Natural killer cell (primary cell): ENCODE data around the gene RTBDN. TPM values are rescaled to one million over a fixed set of nuclear protein-coding genes. Genes with fewer than 3 reads are reported as not detected.

ENCODE experiments used
- ATAC-seq, 3 donors: fragments of 150-1000 bp in 2 of 3; fragments of 200-7000 bp in 1 of 3; cut with Tn5 transposase; 1 replicate in 1 of 3; 2 replicates in 2 of 3; pipeline ENCODE4 v1.10.0; 2021; ENCODE audit warnings: mild to moderate bottlenecking in 2 of 3, moderate library complexity in 2 of 3
- DNase-seq, 2 donors: peaks; one replicate each; pipeline versions ENCODE4 v3.0.0 to v3.0.0-alpha.2; 2013 to 2021; ENCODE audit warnings: mixed read lengths in 1 of 2
- H3K27ac ChIP-seq: one replicate; pipeline ENCODE4 v1.5.1; 2013; ENCODE audit warnings: mild to moderate bottlenecking, low read length
- H3K27me3 ChIP-seq: one replicate; pipeline ENCODE4 v1.6.1; 2013; ENCODE audit warnings: low read length; ENCODE audit not compliant: control insufficient read depth, insufficient read depth
- H3K36me3 ChIP-seq: one replicate; pipeline ENCODE4 v1.6.1; 2013; ENCODE audit warnings: low read length; ENCODE audit not compliant: control insufficient read depth, insufficient read depth
- H3K4me1 ChIP-seq: one replicate; pipeline ENCODE4 v1.6.1; 2013; ENCODE audit warnings: low read length; ENCODE audit not compliant: control insufficient read depth, insufficient read depth
- H3K4me3 ChIP-seq: one replicate; pipeline ENCODE4 v1.5.1; 2013; ENCODE audit warnings: low read length
- H3K9me3 ChIP-seq: one replicate; pipeline ENCODE4 v1.6.1; 2013; ENCODE audit warnings: low read length; ENCODE audit not compliant: control insufficient read depth, insufficient read depth
- H3K27ac Mint-ChIP-seq, 2 donors: one replicate each; pipeline ENCODE4 v1.8.0; 2022; ENCODE audit warnings: mild to moderate bottlenecking in 2 of 2, mixed read lengths in 2 of 2, moderate library complexity in 1 of 2
- H3K27me3 Mint-ChIP-seq, 2 donors: one replicate each; pipeline ENCODE4 v1.8.0; 2022; ENCODE audit warnings: low read depth in 2 of 2, mixed read lengths in 2 of 2
- H3K36me3 Mint-ChIP-seq: one replicate; pipeline ENCODE4 v1.8.0; 2022; ENCODE audit warnings: mixed read lengths
- H3K4me1 Mint-ChIP-seq, 2 donors: one replicate each; pipeline ENCODE4 v1.8.0; 2022; ENCODE audit warnings: mixed read lengths in 2 of 2
- H3K4me3 Mint-ChIP-seq: one replicate; pipeline ENCODE4 v1.8.0; 2022; ENCODE audit warnings: mild to moderate bottlenecking, moderate library complexity, mixed read lengths
- H3K9me3 Mint-ChIP-seq, 2 donors: one replicate each; pipeline ENCODE4 v1.8.0; 2022; ENCODE audit warnings: mixed read lengths in 2 of 2
- CTCF ChIP-seq: fragments of 200-600 bp; IDR thresholded peaks from one replicate; pipeline ENCODE4 v1.8.0; 2022; ENCODE audit warnings: antibody characterized with exemption
- WGBS: methylation state at CpG from one replicate; pipeline ENCODE4 v1.1.7; 2013; ENCODE audit warnings: missing lambda C conversion rate; ENCODE audit not compliant: insufficient coverage; 5-methylcytosine and 5-hydroxymethylcytosine counted together
- intact Hi-C: fragments of 100-400 bp; cut with micrococcal nuclease; formaldehyde crosslinking; loops from one replicate; pipeline ENCODE4 v1.14.2; 2022
- total RNA-seq, 4 donors: library from RNA; stranded (reverse); fragments of 120-200 nt in 1 of 4; gene quantifications; one replicate each; pipeline versions ENCODE4 v1.2.3 to v1.2.4, GENCODE V29; 2013 to 2022

RTBDN gene
- total RNA-seq, 3 donors from 2014 or later (not counting 1 experiment from before 2014, with no cell fraction given): not detected

DNA sequence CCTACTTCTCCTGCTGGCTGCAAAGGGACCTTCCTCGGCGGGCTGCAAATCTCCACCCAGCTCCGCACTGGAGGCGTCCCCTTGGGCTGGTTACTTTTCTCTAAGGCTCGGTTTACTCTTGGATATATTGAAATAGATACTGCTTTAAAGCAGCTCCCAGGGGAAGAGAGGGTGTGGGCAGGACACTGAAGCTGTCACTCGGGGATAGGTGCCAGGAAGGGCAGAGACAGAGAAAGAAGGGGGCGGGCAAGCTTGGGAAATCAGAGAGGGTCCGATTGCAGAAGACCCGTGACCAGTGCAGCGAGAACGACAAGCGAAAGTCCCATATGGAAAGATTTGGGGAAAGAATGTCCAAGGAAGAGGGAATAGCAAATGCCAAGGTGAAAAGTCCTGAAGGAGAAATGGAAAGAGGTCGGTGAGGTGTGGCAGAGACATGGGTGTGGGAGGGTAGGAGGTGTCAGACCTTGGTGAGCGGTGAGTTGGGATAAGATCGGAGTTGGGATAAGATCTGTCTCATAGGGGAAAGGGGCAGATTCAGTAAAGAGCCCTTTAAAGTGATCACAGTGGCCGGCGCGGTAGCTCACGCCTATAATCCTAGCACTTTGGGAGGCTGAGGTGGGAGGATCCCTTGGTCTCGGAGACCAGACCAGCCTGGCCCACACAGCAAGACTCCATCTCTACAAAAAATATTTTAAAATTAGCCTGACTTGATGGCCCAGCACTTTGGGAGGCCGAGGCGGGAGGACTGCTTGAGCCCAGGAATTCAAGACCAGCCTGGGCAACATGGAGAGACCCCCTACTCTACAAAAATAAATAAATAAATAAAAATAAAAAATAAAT is 31.9 kb downstream of the RTBDN start:
- intact Hi-C loops: no loop called here

GRCh38 chr19:12801466-12802266 is 32.7 kb downstream of the RTBDN start, which contains the start of the genes PRDX2 and THSD8:
Gene PRDX2, minus strand, starts transcription at chr19:12801800. Its CDS starts 539 bp downstream, at chr19:12801261.
Gene THSD8, plus strand, starts transcription at chr19:12802069. Its CDS starts 3 bp downstream, at chr19:12802072.
- Mint-ChIP-seq H3K27ac (no peak within 1 kb of the TSS), H3K4me3 (peak within 1 kb of the TSS; percentile 88), H3K4me1 (peaks cover 22 to 30% of the 10 kb centered on the region in 2 donors), H3K27me3 (peaks cover 0 to 12% of the 10 kb centered on the region in 2 donors), H3K9me3 (no peaks in the 10 kb centered on the region), H3K36me3 (no peaks in the 10 kb centered on the region)
- H3K9me3 ChIP-seq: no peaks in the 10 kb centered on the region
- H3K4me1 ChIP-seq: peaks cover 33% of the 10 kb centered on the region
- intact Hi-C loops: no loop called here
- DNase-seq (peak in 1 of 2 donors; percentile 81), ATAC-seq (peak; percentile 58 to 77 (median 68))
- no peaks in the 10 kb centered on the region for H3K36me3 ChIP-seq
- H3K27me3 ChIP-seq: peaks cover 6% of the 10 kb centered on the region
- no peak for TF ChIP-seq CTCF
- under 1% methylated on average over 78 of the region's 78 CpGs for WGBS
- peak within 1 kb of the TSS; percentile 49 for H3K27ac ChIP-seq
- peak within 1 kb of the TSS; percentile 90 for H3K4me3 ChIP-seq

More for the DNA sequence above, 31.9 kb downstream of the RTBDN start:
- H3K36me3 ChIP-seq: no peaks in the 10 kb centered on the region
- Mint-ChIP-seq H3K4me3 (peak overlapping the region; percentile 88), H3K27me3 (peaks cover 0 to 12% of the 10 kb centered on the region in 2 donors), H3K36me3 (no peaks in the 10 kb centered on the region), H3K4me1 (peaks cover 26 to 35% of the 10 kb centered on the region in 2 donors), H3K27ac (no peak overlapping the region), H3K9me3 (no peaks in the 10 kb centered on the region)
- no peaks in the 10 kb centered on the region for H3K9me3 ChIP-seq
- TF ChIP-seq CTCF: no peak
- peak overlapping the region; percentile 90 for H3K4me3 ChIP-seq
- peaks cover 41% of the 10 kb centered on the region for H3K4me1 ChIP-seq
- DNase-seq: no peak
- H3K27ac ChIP-seq: no peak overlapping the region
- peaks cover 6% of the 10 kb centered on the region for H3K27me3 ChIP-seq
- 56% methylated on average over 22 of the region's 22 CpGs for WGBS
- ATAC-seq: no peak

DNA sequence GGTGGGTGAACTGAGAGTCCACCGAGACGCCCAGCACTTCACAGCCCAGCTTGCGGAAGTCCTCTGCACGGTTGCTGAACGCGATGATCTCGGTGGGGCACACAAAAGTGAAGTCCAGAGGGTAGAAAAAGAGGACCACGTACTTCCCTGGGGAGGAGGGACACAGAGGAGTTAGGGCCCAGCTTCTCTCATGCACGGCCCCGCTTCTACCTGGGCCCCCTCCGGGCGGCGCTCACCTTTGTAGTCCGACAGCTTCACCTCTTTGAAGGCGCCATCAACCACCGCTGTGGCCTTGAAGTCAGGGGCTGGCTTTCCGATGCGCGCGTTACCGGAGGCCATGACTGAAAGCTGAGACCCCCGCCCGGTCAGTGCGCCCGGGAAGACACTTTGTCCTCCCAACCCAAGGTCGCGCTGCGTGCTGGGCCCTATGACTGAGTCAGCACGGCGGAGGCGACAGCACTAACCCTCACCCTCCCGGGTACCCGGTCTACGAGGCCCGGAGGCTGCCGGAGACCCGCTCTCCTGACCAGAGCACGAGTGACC is 33.4 kb downstream of the RTBDN start:
- peak in 1 of 3 donors; percentile 4 for ATAC-seq
- H3K36me3 ChIP-seq: no peaks in the 10 kb centered on the region
- H3K9me3 ChIP-seq: no peaks in the 10 kb centered on the region
- no peaks in the 10 kb centered on the region for H3K36me3 Mint-ChIP-seq
- intact Hi-C loops: no loop called here
- peaks cover 22 to 29% of the 10 kb centered on the region in 2 donors for H3K4me1 Mint-ChIP-seq
- peaks cover 6% of the 10 kb centered on the region for H3K27me3 ChIP-seq
- 19% methylated on average over 38 of the region's 38 CpGs for WGBS
- peaks cover 34% of the 10 kb centered on the region for H3K4me1 ChIP-seq
- H3K27me3 Mint-ChIP-seq: peaks cover 0 to 12% of the 10 kb centered on the region in 2 donors
- peak in 1 of 2 donors; percentile 32 for DNase-seq
- no peak overlapping the region for H3K27ac ChIP-seq
- TF ChIP-seq CTCF: no peak
- peak overlapping the region; percentile 88 for H3K4me3 Mint-ChIP-seq
- H3K4me3 ChIP-seq: peak overlapping the region; percentile 90
- no peaks in the 10 kb centered on the region for H3K9me3 Mint-ChIP-seq
- H3K27ac Mint-ChIP-seq: no peak overlapping the region
